Heart left ventricle (tissue), 13 donors: ENCODE measurements around the gene PPIE.

Experiments
- POLR2A ChIP-seq, 2 donors: fragments of 450-650 bp; IDR thresholded peaks; one replicate each; pipeline ENCODE4 v1.6.1; 2017; ENCODE audit warnings: antibody characterized with exemption in 2 of 2, mild to moderate bottlenecking in 2 of 2, moderate library complexity in 2 of 2
- TF ChIP-seq, protein P1 (sequence below), 12 donors: fragments of 200-600 bp; sonication (generic) in 4 of 12; IDR thresholded peaks; one replicate each; pipeline versions ENCODE4 v1.5.0 to v1.8.0; 2018 to 2022; ENCODE audit warnings: antibody characterized with exemption in 12 of 12, mild to moderate bottlenecking in 5 of 12
- donor health status: ischemic (EF 13 %, LVEDD 7.1; RV severe dilation, severe dysfunction).
- donor health status: DM: no; HTN: yes; CAD: no.
- donor health status: DM: no; HTN: no; CAD: no.
- donor health status: ischemic (EF 25% LVEDD 6.9; RV normal size, moderate dysfunction).
- donor health status: ischemic (EF 25% LVEDD 5.7; RV mildly dilated, moderate dysfunction).
- donor health status: ischemic (EF 35%, LVEDD 5.7; RV mildly dilated, moderate dysfunction).
- donor health status: nonischemic (EF 11% LVEDD 7.7; RV severe dilation, severe dysfunction).
- donor health status: DM: yes; HTN: yes; CAD: no.
- donor health status: PGD.
- donor health status: ischemic (EF 29% LVEDD 5.4; RV normal size, mild dysfunction).
- donor health status: nonischemic (EF 23%, LVEDD 6.1; RV moderate dilation, normal function).

DNA sequence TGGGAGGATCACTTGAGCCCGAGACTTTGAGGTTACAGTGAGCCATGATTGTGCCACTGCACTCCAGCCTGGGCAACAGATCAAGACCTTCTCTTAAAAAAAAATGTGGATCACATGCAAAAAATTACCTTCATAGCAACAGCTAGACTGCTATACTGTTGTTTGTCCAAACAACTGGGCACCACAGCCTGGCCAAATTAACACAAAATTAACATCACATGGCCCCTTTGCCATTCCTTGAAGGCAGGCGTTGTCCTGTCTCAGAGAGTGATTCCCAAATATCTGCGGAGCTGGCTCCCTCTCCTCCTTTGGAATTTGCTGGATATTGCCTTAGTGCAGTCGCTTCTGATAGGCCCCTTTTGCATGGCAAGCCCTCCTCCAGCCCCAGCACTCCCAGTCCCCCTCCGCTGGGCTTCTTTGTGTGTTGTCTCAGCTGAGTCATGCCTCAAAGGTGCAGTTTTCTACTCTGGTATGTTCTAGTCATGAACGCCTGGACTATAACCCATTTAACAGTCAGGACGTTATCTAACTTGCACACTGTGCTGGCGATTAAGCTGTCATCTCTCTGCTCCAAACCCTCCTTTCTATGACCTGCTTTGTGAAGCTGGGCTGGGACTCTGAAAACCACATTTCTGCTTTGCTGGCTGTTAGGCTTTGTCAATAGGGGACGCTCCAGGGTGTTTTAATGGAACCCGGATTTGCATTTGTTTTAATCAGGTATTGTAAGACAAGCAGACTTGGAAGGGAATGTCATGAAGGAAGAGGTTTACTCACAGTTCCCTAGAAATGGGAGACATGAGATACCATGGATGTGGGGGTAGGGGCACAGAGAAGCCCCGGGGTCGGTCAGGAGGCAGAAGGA lies 27.3 kb upstream of the PPIE start:
- TF ChIP-seq, protein P1, sequence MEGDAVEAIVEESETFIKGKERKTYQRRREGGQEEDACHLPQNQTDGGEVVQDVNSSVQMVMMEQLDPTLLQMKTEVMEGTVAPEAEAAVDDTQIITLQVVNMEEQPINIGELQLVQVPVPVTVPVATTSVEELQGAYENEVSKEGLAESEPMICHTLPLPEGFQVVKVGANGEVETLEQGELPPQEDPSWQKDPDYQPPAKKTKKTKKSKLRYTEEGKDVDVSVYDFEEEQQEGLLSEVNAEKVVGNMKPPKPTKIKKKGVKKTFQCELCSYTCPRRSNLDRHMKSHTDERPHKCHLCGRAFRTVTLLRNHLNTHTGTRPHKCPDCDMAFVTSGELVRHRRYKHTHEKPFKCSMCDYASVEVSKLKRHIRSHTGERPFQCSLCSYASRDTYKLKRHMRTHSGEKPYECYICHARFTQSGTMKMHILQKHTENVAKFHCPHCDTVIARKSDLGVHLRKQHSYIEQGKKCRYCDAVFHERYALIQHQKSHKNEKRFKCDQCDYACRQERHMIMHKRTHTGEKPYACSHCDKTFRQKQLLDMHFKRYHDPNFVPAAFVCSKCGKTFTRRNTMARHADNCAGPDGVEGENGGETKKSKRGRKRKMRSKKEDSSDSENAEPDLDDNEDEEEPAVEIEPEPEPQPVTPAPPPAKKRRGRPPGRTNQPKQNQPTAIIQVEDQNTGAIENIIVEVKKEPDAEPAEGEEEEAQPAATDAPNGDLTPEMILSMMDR (IDR thresholded peaks at IDR 0.05) = no peak
- no peak for TF ChIP-seq POLR2A (IDR thresholded peaks at IDR 0.05)
